ENCODE data around the gene LAPTM4A.

DNA sequence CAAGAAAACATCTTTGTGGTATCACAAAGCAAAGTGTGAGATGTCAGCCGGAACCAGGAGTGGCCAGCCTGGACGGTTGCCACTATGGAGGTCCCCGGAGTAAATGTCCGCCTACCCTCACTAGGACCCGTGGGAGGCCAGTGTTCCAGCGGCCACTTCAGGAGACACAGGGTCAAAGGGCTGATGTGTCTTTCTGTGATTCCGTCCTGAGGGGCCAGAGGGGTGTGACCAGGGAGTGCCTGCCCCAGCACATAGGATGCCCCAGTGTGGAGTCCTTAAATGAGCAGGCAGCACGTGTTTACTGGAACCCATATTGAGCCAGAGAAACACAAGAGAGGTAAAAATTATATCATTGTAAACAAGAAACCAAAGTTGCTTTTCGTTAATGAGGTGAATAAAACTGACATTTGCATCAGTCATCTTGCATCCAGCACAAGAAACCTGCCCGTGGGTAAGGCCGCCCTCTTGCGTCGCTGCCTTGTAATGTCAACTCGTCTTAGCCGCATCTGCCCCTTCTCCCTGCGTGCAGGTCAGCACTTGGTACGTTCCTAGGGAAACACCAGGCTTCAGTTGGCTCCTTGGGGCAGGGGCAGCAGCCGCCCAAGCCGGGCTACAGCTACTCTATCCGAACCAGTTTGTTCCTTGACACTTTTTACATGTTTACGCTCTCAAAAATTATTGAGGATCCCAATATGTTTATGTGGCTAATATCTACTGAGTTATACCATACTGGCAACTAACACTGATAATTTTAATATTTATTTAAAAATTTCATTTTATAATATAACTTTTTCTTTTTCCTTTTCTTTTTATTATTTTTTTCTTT, 46.7 kb upstream of the LAPTM4A start:
- no peak for TF ChIP-seq POLR2A (IDR thresholded peaks at IDR 0.05; ENCODE audit: low read depth, low read length)
- TF ChIP-seq POLR2AphosphoS5 (IDR thresholded peaks at IDR 0.05; ENCODE audit: low read depth, low read length) = no peak
